GM12878 (cell line): ENCODE measurements around the gene RINT1. TPM values are rescaled to one million over a fixed set of nuclear protein-coding genes. Genes with fewer than 3 reads are reported as not detected.

Experiments
- BCL3 ChIP-seq: IDR thresholded peaks from 2 replicates; pipeline ENCODE4 v1.6.1; 2011; ENCODE audit warnings: borderline replicate concordance, low read depth, mild to moderate bottlenecking, moderate library complexity, low read length; ENCODE audit not compliant: insufficient read depth, poor library complexity, severe bottlenecking
- BCLAF1 ChIP-seq: fragments of 450-650 bp; IDR thresholded peaks from 2 replicates; pipeline ENCODE4 v1.6.1; 2017; ENCODE audit warnings: antibody characterized with exemption, mild to moderate bottlenecking, moderate library complexity
- CBX5 ChIP-seq: sonication (generic); IDR thresholded peaks from 2 replicates; pipeline ENCODE4 v1.6.1; 2016; ENCODE audit warnings: low read depth, moderate library complexity, mild to moderate bottlenecking, inconsistent platforms
- CREM ChIP-seq: IDR thresholded peaks from 2 replicates; pipeline ENCODE4 v1.6.1; 2014; ENCODE audit warnings: antibody characterized with exemption, low read depth
- DPF2 ChIP-seq: fragments of 450-650 bp; IDR thresholded peaks from 2 replicates; pipeline ENCODE4 v1.6.1; 2017; ENCODE audit warnings: mild to moderate bottlenecking
- EED ChIP-seq: sonication (generic); IDR thresholded peaks from 2 replicates; pipeline ENCODE4 v1.6.1; 2016; ENCODE audit warnings: antibody characterized with exemption, low read depth
- ETV6 ChIP-seq, 2 experiments: fragments of 450-650 bp in 1 of 2; IDR thresholded peaks in 1 of 2; conservative IDR thresholded peaks in 1 of 2; 2 replicates each; pipeline ENCODE4 v1.6.1; 2014; ENCODE audit warnings: antibody characterized with exemption in 1 of 2, borderline replicate concordance in 1 of 2, low read depth in 1 of 2, mild to moderate bottlenecking in 1 of 2, moderate library complexity in 1 of 2
- FOS ChIP-seq: IDR thresholded peaks from 3 replicates; pipeline ENCODE4 v1.6.1; 2011; ENCODE audit warnings: borderline replicate concordance; ENCODE audit not compliant: insufficient read length; ENCODE audit errors: extremely low read depth
- HCFC1 ChIP-seq: fragments of 150-350 bp; IDR thresholded peaks from 2 replicates; pipeline ENCODE4 v1.6.1; 2014; ENCODE audit warnings: low read length
- IRF3 ChIP-seq: fragments of 450-650 bp; IDR thresholded peaks from 2 replicates; pipeline ENCODE4 v1.6.1; 2014; ENCODE audit warnings: mild to moderate bottlenecking
- MAX ChIP-seq: IDR thresholded peaks from 2 replicates; pipeline ENCODE4 v1.6.1; 2012; ENCODE audit warnings: low read depth, low read length, improper control_type of control experiment
- MXI1 ChIP-seq: fragments of 150-350 bp; IDR thresholded peaks from 2 replicates; pipeline ENCODE4 v1.6.1; 2011; ENCODE audit warnings: low read depth, mild to moderate bottlenecking, inconsistent platforms, low read length, improper control_type of control experiment
- MYC ChIP-seq: IDR thresholded peaks from 2 replicates; pipeline ENCODE4 v1.6.1; 2011; ENCODE audit warnings: mild to moderate bottlenecking, low read length, moderate library complexity, inconsistent platforms; ENCODE audit not compliant: insufficient read depth, insufficient replicate concordance, insufficient read length, severe bottlenecking
- NBN ChIP-seq: fragments of 450-650 bp; IDR thresholded peaks from 2 replicates; pipeline ENCODE4 v1.6.1; 2016
- PAX8 ChIP-seq: fragments of 450-650 bp; IDR thresholded peaks from 2 replicates; pipeline ENCODE4 v1.6.1; 2017; ENCODE audit warnings: mild to moderate bottlenecking, moderate library complexity
- PRDM15 ChIP-seq: fragments of 450-650 bp; formaldehyde crosslinking; IDR thresholded peaks from 2 replicates; pipeline ENCODE4 v1.4.0; 2020; ENCODE audit warnings: mild to moderate bottlenecking, moderate library complexity
- SUZ12 ChIP-seq: fragments of 200-600 bp; sonication (generic); IDR thresholded peaks from one replicate; pipeline ENCODE4 v1.6.1; 2018; ENCODE audit warnings: antibody characterized with exemption, mild to moderate bottlenecking; ENCODE audit not compliant: unreplicated experiment
- USF1 ChIP-seq: IDR thresholded peaks from 2 replicates; pipeline ENCODE4 v1.6.1; 2011; ENCODE audit warnings: borderline replicate concordance, low read depth, mild to moderate bottlenecking, moderate library complexity, mixed read lengths, low read length; ENCODE audit not compliant: insufficient read depth; ENCODE audit errors: extremely low read length
- polyA plus RNA-seq, 11 experiments: library from polyadenylated mRNA; depleted of rRNA in 4 of 11; unstranded in 6 of 11; stranded (reverse) in 5 of 11; fragments of >200 nt; fragmentation: Nextera tagmentation in 4 of 11; fragmentation: Illumina TruSeq in 1 of 11; extraction: Ambion mirVana in 4 of 11; extraction: Trizol in 1 of 11; gene quantifications; 1 replicate in 1 of 11; 2 replicates in 10 of 11; pipeline versions ENCODE4 v1.2.1 to v1.2.3, GENCODE V29; 2011 to 2016; ENCODE audit warnings: inconsistent platforms in 2 of 11, missing spikeins in 2 of 11, low read depth in 1 of 11
- total RNA-seq, 4 experiments: library from RNA; depleted of rRNA in 3 of 4; stranded (reverse); fragments of >200 nt in 3 of 4; fragmentation: Illumina TruSeq in 1 of 4; extraction: Trizol in 1 of 4; gene quantifications; 2 replicates each; pipeline versions ENCODE4 v1.2.1 to v1.2.3, GENCODE V29; 2013 to 2021

RINT1 gene
- total and polyA plus RNA-seq, 10 of the 15 experiments (the other 5 are each of a cell fraction or from before 2014, with no cell fraction given), result 6.7 to 32.3 (median 17.3) TPM

- TF ChIP-seq BCLAF1 (no peak), MAX (peak; percentile 89), CBX5 (no peak), USF1 (peak; percentile 65), MYC (peak; percentile 44), DPF2 (no peak), ETV6 (conservative IDR thresholded peaks at IDR 0.05 in 1 of 2, IDR thresholded peaks at IDR 0.05 in 1 of 2; ENCODE audit: borderline replicate concordance in 1 of 2, low read depth in 1 of 2) (no peak), EED (no peak), SUZ12 (no peak), IRF3 (no peak), PAX8 (no peak), FOS (no peak), NBN (no peak), CREM (no peak), MXI1 (peak; percentile 89), HCFC1 (no peak), BCL3 (no peak), PRDM15 (no peak)
Observed at GRCh38 chr7:105521027-105521716, 10.8 kb upstream of the RINT1 start (continued).
